Measurements from ENCODE around the gene GPR162.

GRCh38 chr12:6778217-6778573 is 43.4 kb upstream of the GPR162 start:
- TF ChIP-seq EP300 (IDR thresholded peaks at IDR 0.05; ENCODE audit: borderline replicate concordance) (no peak), USF1 (IDR thresholded peaks at IDR 0.05) (no peak), ZBTB7A (IDR thresholded peaks at IDR 0.05; ENCODE audit: low read depth) (no peak), NFIC (IDR thresholded peaks at IDR 0.05) (no peak), TEAD4 (IDR thresholded peaks at IDR 0.05) (no peak), EGR1 (IDR thresholded peaks at IDR 0.05) (no peak), MAX (IDR thresholded peaks at IDR 0.05) (no peak), REST (IDR thresholded peaks at IDR 0.05; ENCODE audit: low read depth) (no peak)
